Lung (tissue), 12 donors: Measurements from ENCODE around the gene CPT2. TPM values are rescaled to one million over a fixed set of nuclear protein-coding genes. Genes with fewer than 3 reads are reported as not detected.

Experiments used
- ATAC-seq: fragments of 200-7000 bp; cut with Tn5 transposase; one replicate; pipeline ENCODE4 v1.9.1; 2020; ENCODE audit warnings: moderate number of reproducible peaks; ENCODE audit not compliant: insufficient read depth, low FRiP score
- DNase-seq, 3 donors: peaks; one replicate each; pipeline ENCODE4 v3.0.0-alpha.2; 2013 to 2017
- H3K27ac ChIP-seq, 2 donors: one replicate each; pipeline ENCODE4 v1.5.1; 2013; ENCODE audit warnings: mild to moderate bottlenecking in 2 of 2, moderate library complexity in 2 of 2, control low read depth in 1 of 2, inconsistent platforms in 1 of 2, low read depth in 1 of 2, low read length in 1 of 2
- H3K27me3 ChIP-seq, 3 donors: one replicate each; pipeline ENCODE4 v1.5.1; 2013; ENCODE audit warnings: low read length in 2 of 3; ENCODE audit not compliant: control insufficient read depth in 3 of 3, insufficient read depth in 3 of 3
- H3K36me3 ChIP-seq, 4 donors: one replicate each; pipeline ENCODE4 v1.5.1; 2013; ENCODE audit warnings: low read length in 4 of 4, mild to moderate bottlenecking in 1 of 4, moderate library complexity in 1 of 4; ENCODE audit not compliant: control insufficient read depth in 4 of 4, insufficient read depth in 4 of 4
- H3K4me1 ChIP-seq, 5 donors: one replicate each; pipeline ENCODE4 v1.5.1; 2013; ENCODE audit warnings: low read length in 5 of 5, mild to moderate bottlenecking in 2 of 5, moderate library complexity in 1 of 5; ENCODE audit not compliant: control insufficient read depth in 5 of 5, insufficient read depth in 5 of 5
- H3K4me3 ChIP-seq: one replicate; pipeline ENCODE4 v1.5.1; 2013; ENCODE audit warnings: mild to moderate bottlenecking, control low read depth, moderate library complexity
- H3K9ac ChIP-seq, 2 donors: one replicate each; pipeline ENCODE4 v1.5.1; 2013; ENCODE audit warnings: low read length in 2 of 2, control low read depth in 1 of 2; ENCODE audit not compliant: insufficient read depth in 1 of 2
- H3K9me3 ChIP-seq, 4 donors: one replicate each; pipeline ENCODE4 v1.5.1; 2013; ENCODE audit warnings: low read length in 3 of 4, mild to moderate bottlenecking in 1 of 4, moderate library complexity in 1 of 4; ENCODE audit not compliant: control insufficient read depth in 4 of 4, insufficient read depth in 3 of 4
- WGBS, 2 donors: extraction: QIAGEN DNeasy Blood & Tissue Kit; methylation state at CpG; one replicate each; pipeline ENCODE4 v1.1.7; 2013; 5-methylcytosine and 5-hydroxymethylcytosine counted together
- polyA plus RNA-seq, 2 donors: library from polyadenylated mRNA; stranded (reverse); fragments of 200-250 nt; gene quantifications; one replicate each; pipeline ENCODE4 v1.2.1, GENCODE V29; 2013
- total RNA-seq, 2 donors: library from RNA; depleted of rRNA in 1 of 2; stranded (reverse); fragments of >200 nt in 1 of 2; gene quantifications; one replicate each; pipeline ENCODE4 v1.2.1, GENCODE V29; 2014 to 2021
- TF ChIP-seq, protein P1 (sequence below): IDR thresholded peaks from 2 replicates; pipeline ENCODE4 v1.5.1; 2012; ENCODE audit warnings: mild to moderate bottlenecking; ENCODE audit errors: control extremely low read depth, extremely low read depth
- donor health status: control.
- donor health status: control.
- donor health status: Bipolar disorder and iron deficiency.
- donor health status: healthy.
- donor health status: DM: yes; HTN: yes; CAD: no.

Gene CPT2
- total and polyA plus RNA-seq, 4 donors: 11.5 to 26.4 (median 18.7) TPM

DNA sequence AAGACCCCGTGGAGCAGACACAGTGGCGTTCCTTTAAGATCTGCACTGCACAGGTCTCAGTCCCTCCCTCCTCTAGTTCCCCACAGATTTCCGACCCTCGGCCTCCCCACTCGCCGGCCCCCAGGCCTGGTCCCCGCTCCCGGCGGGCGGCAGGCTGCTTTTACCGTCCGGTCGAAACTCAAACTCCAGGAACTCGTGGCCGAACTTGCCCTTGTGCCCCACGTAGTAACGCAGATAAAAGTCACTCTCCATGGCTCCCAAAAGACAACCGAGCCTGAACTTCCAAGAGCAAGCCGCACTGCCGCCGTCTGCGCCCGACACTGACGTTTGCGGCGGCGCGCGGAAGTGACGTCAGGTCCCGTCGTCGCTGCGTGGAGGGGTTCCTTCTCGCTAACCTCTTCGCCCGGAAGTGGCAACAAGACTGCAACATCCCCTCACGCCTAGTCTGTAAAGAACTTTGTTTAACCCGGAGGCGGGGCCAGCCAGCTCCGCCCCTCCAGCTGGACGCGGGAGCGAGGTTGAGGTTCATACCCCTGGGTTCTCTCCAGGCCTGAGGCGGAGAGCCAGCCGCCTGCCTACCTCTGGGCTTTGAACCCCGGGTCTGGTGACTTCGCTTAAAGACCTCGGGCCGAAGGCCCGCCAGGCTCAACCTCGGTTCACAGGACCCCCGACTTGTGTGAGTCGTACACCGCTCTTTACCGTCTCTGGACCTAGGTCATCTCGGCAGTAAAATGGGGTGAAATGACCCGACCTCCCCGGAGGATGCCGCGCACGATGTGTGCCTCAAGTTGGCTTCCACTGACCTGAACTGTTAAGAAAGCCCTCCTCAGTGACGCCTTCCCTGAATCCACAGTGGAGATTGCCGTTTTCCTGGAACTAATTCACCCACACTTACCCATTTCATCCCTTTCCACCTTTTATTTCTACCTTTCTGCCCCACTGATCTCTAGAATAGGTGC lies 41.9 kb downstream of the CPT2 start, which contains the start of gene MAGOH:
MAGOH (minus strand) TSS at position 322 of the 959 bp plus-strand sequence; CDS start at position 252, 70 bp downstream.
- 5 to 7% methylated on average over 64 of the region's 64 CpGs for WGBS, 2 donors
- Histone ChIP-seq H3K4me3 (peak within 1 kb of the TSS; percentile 97), H3K9ac (peak within 1 kb of the TSS; percentile 88 to 89), H3K27me3 (no peaks in the 10 kb centered on the region), H3K27ac (peak within 1 kb of the TSS; percentile 72 to 80), H3K36me3 (peaks cover 12 to 22% (median 18%) of the 10 kb centered on the region in 4 donors), H3K9me3 (no peaks in the 10 kb centered on the region), H3K4me1 (peaks cover 3 to 9% (median 4%) of the 10 kb centered on the region in 5 donors)
- DNase-seq (peak; percentile 96 to 98 (median 97)), ATAC-seq (peak; percentile 93)
- TF ChIP-seq, protein P1, sequence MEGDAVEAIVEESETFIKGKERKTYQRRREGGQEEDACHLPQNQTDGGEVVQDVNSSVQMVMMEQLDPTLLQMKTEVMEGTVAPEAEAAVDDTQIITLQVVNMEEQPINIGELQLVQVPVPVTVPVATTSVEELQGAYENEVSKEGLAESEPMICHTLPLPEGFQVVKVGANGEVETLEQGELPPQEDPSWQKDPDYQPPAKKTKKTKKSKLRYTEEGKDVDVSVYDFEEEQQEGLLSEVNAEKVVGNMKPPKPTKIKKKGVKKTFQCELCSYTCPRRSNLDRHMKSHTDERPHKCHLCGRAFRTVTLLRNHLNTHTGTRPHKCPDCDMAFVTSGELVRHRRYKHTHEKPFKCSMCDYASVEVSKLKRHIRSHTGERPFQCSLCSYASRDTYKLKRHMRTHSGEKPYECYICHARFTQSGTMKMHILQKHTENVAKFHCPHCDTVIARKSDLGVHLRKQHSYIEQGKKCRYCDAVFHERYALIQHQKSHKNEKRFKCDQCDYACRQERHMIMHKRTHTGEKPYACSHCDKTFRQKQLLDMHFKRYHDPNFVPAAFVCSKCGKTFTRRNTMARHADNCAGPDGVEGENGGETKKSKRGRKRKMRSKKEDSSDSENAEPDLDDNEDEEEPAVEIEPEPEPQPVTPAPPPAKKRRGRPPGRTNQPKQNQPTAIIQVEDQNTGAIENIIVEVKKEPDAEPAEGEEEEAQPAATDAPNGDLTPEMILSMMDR: no peak

DNA sequence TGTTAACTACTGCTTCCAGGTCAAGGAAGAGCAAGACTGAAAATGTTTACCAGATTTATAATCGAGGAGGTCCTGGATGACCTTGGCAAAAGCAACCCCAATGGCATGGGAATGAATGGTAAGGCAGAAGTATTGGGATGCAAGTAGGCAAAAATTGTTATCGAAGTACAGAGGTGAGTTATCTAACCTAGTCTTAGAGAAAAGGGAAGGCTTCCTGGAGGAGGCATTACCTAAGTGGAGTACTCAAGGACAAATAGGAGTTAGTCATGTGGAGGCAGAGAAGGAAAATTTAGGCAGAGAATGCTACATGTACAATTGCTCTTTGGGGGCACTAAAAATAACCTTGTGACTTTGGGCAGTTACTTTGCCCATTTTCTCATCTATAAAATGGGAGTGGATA lies 45.2 kb downstream of the CPT2 start:
- WGBS, 2 donors: 86 to 89% methylated on average over 2 of the region's 2 CpGs

GRCh38 chr1:53242381-53242780 lies 45.8 kb downstream of the CPT2 start:
- Histone ChIP-seq H3K27me3 (no peaks in the 10 kb centered on the region), H3K9ac (no peak overlapping the region), H3K36me3 (no peaks in the 10 kb centered on the region), H3K4me3 (no peak overlapping the region), H3K27ac (no peak overlapping the region), H3K4me1 (peaks cover 0 to 9% (median 3%) of the 10 kb centered on the region in 5 donors), H3K9me3 (no peaks in the 10 kb centered on the region)
- TF ChIP-seq, protein P1: no peak
- no peak for DNase-seq
- no peak for ATAC-seq
- 75 to 77% methylated on average over 4 of the region's 4 CpGs for WGBS, 2 donors

More for the DNA sequence above, 45.2 kb downstream of the CPT2 start:
- no peaks in the 10 kb centered on the region for H3K27me3 ChIP-seq
- H3K4me1 ChIP-seq: peaks cover 0 to 9% (median 3%) of the 10 kb centered on the region in 5 donors
- no peak overlapping the region for H3K27ac ChIP-seq
- no peak for DNase-seq
- no peak overlapping the region for H3K4me3 ChIP-seq
- ATAC-seq: no peak
- H3K9me3 ChIP-seq: no peaks in the 10 kb centered on the region
- no peaks in the 10 kb centered on the region for H3K36me3 ChIP-seq
- TF ChIP-seq, protein P1: no peak
- no peak overlapping the region for H3K9ac ChIP-seq
